ENCODE data around the gene MYF5.

Gene MYF5

DNA sequence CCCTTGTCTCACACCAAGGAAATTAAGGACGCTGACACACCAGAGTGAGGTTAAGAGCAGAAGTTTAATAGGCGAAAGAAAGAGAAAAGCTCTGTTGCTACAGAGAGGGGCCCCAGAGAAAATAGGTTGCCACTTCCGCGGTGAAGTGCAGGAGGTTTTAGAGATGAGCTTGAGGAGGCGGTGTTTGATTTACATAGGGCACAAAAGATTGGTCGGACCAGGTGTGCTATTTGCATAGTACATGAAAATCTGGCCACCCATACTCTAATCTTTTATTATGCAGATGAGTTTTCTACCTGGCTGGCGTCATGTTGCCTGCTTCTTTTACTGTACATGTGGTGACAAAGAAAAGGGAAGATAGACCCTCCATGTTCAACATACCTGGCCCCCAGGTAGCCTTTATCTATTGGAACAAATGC, 32.6 kb upstream of the MYF5 start:
- TF ChIP-seq ZFX (IDR thresholded peaks at IDR 0.05), result no peak
- TF ChIP-seq, protein P1, sequence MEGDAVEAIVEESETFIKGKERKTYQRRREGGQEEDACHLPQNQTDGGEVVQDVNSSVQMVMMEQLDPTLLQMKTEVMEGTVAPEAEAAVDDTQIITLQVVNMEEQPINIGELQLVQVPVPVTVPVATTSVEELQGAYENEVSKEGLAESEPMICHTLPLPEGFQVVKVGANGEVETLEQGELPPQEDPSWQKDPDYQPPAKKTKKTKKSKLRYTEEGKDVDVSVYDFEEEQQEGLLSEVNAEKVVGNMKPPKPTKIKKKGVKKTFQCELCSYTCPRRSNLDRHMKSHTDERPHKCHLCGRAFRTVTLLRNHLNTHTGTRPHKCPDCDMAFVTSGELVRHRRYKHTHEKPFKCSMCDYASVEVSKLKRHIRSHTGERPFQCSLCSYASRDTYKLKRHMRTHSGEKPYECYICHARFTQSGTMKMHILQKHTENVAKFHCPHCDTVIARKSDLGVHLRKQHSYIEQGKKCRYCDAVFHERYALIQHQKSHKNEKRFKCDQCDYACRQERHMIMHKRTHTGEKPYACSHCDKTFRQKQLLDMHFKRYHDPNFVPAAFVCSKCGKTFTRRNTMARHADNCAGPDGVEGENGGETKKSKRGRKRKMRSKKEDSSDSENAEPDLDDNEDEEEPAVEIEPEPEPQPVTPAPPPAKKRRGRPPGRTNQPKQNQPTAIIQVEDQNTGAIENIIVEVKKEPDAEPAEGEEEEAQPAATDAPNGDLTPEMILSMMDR (conservative IDR thresholded peaks at IDR 0.05), result no peak
- no peak overlapping the region for H3K27ac ChIP-seq

DNA sequence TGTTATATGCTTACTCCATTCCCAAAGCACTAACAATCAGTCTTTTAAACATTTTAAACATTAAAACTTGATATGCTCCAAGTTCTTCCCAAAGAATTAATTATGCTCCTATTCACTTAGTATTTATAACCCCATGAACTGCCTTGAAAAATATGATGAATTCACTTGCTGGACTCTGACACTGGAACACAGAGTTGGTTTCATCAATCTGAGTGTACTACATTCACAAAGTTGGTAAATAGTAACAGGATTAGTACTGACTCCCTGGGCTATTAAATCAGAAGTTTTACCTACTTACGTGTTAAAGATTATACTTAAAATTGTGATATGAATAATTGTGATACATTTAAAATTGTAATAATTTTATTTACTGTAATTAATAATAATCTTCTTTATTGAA, 26.6 kb upstream of the MYF5 start:
- TF ChIP-seq ZFX (IDR thresholded peaks at IDR 0.05), result no peak
- TF ChIP-seq, protein P1 (conservative IDR thresholded peaks at IDR 0.05), result no peak
- no peak overlapping the region for H3K27ac ChIP-seq

DNA sequence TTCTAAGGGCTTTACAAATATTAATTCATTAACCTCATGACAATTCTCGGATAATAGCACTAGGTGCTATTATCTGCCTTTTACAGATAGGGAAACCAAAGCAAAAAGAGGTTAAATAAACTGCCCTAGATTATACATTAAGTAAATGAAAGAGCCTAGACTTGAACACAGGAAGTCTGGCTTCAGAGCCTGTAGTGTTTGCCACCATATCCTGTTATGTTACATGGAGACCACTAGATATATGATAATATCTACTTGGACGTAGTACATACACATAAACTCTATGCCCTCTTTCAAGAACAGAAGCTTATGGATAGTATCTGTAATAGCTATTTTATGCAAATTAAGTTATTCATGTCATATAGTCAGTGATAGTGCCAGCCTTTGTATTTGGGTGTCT, 26.2 kb upstream of the MYF5 start:
- H3K27ac ChIP-seq, result no peak overlapping the region
- TF ChIP-seq, protein P1 (conservative IDR thresholded peaks at IDR 0.05), result no peak
- TF ChIP-seq ZFX (IDR thresholded peaks at IDR 0.05), result no peak

DNA sequence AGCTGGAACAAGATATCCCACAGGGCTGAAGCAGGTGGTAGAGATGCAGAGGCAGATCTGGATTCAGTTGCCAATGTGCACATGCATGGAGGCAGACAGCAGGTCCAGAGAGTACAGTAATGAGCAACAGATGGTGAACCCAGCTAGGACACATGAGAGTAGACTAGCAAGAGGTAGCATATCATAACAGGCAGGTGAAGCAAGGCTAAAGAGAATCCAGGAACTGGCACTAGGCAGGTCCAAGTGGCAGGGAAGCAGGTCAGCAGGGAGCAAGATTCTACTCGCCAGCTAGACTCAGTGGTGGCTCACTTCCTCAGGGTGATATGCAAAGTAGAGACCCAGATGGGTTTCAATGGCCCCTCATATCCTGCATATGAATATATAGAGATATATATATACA, 24.6 kb upstream of the MYF5 start:
- H3K27ac ChIP-seq, result peak overlapping the region; percentile 73
- TF ChIP-seq ZFX (IDR thresholded peaks at IDR 0.05), result no peak
- TF ChIP-seq, protein P1 (conservative IDR thresholded peaks at IDR 0.05), result no peak

DNA sequence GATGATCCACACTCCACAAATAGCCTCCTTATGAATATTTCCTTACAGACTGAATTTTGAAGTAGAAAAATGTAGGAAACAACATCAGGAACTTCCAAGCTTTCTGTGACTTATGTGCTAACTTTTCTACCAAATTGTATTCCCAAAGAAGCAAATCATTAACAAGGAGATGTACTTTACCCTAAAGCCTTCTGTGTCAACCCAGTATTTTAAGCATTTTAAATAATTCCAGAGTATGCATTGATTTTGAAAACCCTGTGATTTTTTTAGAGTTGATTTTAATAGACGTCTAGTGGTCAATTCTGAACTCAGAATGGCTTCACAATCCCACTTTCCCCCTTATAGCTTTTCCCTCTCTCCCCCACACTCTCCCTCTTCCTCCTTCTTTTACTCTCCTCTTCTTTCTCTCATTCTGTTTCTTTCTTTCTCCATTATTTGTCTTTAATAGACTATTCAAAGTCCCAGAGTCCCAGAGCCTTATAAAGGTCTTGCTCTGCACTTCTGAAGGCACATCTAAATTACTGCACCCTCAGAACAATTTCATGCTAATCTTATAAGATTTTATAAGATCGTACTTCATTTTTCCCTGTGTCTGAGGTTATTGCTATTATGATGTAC, 19.3 kb upstream of the MYF5 start:
- TF ChIP-seq ZFX (IDR thresholded peaks at IDR 0.05), result no peak
- TF ChIP-seq, protein P1 (conservative IDR thresholded peaks at IDR 0.05), result no peak
- no peak overlapping the region for H3K27ac ChIP-seq

DNA sequence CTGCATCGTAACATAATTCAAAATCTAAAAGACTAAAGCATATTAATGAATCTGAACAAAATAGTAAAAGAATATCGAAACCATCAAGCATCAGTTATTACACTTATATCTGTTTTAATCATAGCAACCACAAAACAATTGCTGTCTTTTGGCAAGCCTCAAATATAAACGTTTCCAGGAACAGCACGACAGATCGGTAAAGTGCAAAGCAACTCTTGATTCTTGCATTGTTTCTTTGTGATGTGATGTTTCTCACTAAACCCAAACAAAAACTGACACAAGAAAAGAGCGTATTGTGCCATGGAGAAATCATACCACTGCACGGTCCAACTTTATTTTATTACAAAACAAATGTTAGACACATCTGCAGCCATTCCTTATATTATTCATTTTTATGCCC, 18.5 kb upstream of the MYF5 start:
- H3K27ac ChIP-seq, result no peak overlapping the region
- TF ChIP-seq, protein P1 (conservative IDR thresholded peaks at IDR 0.05), result no peak
- no peak for TF ChIP-seq ZFX (IDR thresholded peaks at IDR 0.05)

DNA sequence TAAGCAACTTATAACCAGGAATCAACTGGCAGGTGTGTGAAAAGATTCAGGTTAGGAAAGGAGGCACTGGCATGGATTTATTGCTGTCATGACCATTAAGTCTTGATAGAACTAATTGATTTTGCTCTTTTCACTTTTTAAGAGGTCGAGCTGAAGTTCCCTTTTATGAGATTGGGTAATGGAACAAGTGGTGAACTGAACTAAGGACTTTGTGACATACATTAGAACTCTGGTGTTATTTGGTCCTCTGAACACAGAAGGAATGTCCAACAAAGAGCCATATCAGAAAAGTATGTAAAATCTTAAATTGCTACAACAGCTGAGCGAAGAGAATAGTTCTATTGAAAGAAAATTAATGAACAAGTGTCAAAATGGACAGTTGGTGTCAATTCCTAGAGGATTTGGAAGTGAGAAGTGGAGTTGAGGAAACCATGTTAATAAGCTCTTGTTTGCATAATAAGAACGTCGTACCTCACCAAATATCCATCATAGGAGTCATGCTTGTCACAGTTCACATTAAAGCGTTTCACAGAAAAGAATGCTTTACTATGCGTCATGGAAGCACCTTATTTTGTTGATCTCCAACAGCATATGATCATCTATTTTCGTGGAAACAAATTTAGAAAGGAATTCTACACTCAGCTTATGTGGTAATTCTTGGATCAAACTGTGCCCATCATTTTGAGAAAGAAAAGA, 17.7 kb upstream of the MYF5 start:
- TF ChIP-seq, protein P1 (conservative IDR thresholded peaks at IDR 0.05), result no peak
- TF ChIP-seq ZFX (IDR thresholded peaks at IDR 0.05), result no peak
- no peak overlapping the region for H3K27ac ChIP-seq

Data from C4-2B (cell line).